GM19025 (cell line): ENCODE measurements around the gene AGO3.
"Not testable (repeated sequence)": the region's sequence is repeated elsewhere in the genome, so short reads cannot be mapped to it uniquely, and the experiment has no call there.

Experiments
- ATAC-seq: cut with Tn5 transposase; IDR thresholded peaks from one replicate; pipeline ENCODE4 v1.9.1; 2021; ENCODE audit warnings: mild to moderate bottlenecking, low read depth, moderate library complexity; ENCODE audit not compliant: unreplicated experiment

AGO3 gene

DNA sequence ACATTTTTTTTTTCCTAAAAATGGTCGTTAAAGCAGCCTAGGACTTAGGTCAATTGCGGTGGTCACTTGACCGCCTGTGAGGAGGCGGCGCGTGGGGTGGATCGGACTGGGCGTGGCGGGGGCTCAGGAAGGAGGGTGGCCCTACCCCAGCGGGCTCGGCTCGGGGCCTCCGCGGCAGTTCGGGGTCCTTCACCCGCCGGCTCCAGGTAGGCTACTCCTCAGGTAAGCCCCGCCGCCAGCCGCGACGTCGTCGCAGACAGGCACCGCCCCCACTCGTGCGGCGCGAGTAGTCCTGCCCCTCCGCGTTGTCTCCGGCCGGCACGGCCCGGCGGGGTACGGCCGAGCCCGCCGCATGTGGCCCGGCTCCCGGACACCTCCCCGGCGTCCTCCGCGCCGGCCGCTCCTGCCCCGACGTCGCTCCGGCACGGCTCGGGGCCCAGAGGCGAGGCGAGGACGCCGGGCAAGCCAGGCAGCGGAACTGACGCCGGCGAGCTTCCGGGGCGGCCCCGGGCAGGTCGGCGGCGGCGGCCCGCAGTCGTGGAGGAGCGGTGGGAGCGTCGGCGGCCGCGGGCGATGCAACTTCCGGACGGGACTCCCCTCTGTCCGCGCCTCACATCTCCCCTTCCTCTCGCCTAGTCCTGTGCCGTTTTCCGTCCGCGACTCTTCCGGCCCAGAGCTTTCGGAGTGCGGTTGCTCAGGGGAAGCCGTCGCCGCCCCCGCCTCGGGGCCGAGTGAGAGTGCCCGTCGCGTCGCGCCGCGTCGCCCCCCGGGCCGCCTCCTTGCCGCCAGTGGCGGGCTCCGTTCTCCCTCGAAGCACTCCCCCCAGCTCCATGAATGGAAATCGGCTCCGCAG is at the start of gene AGO3:
Gene AGO3, plus strand, starts transcription at position 513 of the 853 bp plus-strand sequence. Its CDS starts 322 bp downstream, at position 835.
- ATAC-seq, result peak; percentile 85

DNA sequence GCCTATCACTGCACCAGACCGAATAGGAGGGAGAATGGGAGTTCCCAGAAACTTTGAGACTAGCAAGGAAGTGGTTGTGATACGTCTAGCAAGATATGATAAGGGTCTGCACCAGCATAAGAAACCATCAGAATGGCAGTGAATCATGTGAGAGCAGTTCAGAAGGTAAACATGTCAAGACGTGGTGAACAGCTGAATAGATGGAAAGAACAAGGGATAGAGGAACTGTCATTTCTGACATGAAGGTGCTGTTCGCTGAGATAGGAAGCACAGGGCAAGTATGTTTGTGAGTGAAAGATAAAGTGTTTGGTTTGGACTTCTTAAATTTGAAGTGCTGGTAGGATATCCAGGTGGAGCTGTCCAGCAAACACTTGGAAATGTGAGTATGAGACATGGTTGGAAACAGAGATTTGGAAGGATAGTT is 49.0 kb upstream of the AGO3 start:
- ATAC-seq, result no peak

DNA sequence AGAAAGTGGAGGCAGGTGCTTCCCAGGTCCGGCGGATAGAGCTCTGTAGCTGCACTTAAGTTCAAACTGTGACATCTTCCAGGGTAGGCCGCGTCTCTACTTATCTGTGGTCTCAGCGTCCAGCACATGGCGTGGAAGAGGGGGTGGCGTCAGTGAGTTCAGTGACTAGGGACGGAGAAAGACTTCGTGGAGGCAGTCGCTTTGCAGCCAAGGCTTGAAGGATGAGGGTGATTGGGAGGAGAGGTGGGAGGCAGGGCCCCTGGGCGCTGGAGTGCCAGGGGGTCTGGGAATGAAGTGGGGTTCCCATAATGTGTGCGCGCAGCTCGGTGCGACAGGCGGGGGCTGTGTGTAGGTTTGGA is 48.3 kb upstream of the AGO3 start:
- no peak for ATAC-seq

DNA sequence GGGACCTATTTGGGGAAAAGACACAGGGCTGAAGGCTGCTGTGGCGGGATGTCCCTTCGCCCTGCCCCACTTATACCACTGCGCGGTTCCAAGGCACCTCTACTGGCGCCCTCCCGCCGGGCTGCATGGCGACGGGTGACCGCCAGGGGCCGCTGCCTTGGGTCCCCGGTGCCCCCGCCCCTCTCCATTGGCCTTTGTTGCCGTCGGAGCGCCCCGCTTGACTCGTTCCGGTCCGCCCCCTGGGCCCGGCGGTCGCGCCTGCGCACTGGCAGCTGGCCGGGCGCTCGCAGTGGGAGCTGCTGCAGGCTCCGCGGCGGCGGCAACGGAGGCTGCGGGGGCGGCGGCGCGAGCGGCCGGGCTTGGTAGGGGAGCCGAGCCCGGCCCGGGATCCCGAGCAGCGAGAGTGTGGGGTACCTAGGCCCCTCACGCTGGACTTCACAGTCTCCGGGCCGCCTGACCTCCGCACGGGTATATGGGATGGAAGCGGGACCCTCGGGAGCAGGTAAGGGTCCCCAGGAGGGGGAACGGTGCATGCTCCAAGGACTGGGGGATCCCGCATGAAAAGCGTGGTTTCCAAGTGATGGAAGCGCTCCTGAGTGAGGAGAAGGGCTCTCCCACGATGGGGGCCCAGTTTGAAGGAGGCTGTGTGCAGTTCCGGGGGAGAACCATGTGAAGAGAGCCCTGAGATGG is 47.8 kb upstream of the AGO3 start, which contains the start of gene AGO1:
Gene AGO1, plus strand, starts transcription at position 265 of the 690 bp plus-strand sequence. Its CDS starts 213 bp downstream, at position 478.
- peak; percentile 89 for ATAC-seq

DNA sequence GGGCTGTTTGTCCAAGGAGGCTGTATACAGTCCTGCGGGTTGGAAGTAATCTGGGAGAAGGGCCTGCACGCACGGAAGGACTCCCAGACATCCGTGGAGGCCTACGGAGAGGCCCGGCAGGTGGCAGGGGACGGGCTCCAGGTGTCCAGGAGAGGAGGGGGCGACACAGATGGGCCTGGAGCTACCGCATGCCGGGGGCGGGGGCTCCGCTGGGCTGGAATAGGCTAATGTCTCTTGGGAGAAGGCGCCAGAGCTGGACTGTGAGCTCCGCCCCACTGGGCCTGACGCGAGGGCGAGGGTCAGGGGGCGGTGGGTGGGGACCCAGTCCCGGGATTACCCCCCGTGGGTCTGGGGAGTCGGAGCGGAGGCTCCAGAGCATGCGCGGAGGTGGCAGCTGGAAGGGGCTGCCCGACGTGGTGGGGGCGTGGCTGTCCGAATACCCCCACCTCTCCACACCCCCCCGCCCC is 47.2 kb upstream of the AGO3 start:
- no peak for ATAC-seq

DNA sequence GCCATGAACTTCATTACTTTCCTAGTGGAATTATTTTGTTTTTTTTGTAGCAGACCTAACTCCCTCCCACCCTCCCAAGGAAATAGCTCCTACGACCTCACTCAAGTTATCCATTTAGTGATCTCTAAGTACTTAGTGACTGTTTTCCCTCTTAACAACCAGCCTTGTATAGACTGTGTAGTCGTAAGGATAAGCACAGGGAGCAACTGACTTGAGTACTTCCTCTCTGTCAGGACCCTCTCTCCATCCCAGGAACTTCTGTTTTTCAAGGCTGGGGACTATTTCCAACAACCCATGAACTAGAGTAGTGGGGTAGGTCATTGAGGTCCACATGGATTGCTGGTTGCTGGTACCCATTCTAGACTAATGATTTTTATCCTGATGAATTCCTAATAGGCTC is 46.0 kb upstream of the AGO3 start:
- ATAC-seq, result no peak

DNA sequence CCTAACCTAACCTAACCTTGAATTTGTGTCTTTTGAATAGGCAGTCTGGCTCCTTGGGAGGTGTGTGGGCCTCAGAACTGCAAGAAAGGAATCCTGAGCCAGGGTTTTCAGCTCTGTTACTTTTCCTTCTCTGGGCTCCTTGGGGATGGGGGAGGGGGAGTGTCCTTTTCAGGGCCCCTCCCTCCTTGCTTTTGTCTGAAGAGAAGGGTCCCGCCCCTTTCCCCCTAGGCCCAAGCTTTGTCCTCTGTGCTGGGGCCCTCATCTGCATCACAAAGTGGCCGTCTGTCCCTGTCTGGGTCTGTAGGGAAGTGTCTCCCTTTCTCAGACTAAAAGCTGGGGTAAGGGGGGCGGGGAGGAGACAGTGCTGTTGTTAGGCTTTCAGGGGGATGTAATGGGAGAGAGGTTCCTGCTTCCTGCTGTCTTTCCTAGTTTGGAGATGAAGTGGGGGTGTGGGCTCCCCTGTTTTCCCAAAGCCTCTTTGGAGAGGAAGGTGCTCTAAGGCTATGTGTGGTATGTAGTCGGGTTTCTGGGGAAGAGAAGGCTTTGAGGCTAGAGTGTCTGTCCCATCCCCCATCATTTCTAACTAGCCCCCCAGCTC is 44.8 kb upstream of the AGO3 start:
- ATAC-seq, result no peak

DNA sequence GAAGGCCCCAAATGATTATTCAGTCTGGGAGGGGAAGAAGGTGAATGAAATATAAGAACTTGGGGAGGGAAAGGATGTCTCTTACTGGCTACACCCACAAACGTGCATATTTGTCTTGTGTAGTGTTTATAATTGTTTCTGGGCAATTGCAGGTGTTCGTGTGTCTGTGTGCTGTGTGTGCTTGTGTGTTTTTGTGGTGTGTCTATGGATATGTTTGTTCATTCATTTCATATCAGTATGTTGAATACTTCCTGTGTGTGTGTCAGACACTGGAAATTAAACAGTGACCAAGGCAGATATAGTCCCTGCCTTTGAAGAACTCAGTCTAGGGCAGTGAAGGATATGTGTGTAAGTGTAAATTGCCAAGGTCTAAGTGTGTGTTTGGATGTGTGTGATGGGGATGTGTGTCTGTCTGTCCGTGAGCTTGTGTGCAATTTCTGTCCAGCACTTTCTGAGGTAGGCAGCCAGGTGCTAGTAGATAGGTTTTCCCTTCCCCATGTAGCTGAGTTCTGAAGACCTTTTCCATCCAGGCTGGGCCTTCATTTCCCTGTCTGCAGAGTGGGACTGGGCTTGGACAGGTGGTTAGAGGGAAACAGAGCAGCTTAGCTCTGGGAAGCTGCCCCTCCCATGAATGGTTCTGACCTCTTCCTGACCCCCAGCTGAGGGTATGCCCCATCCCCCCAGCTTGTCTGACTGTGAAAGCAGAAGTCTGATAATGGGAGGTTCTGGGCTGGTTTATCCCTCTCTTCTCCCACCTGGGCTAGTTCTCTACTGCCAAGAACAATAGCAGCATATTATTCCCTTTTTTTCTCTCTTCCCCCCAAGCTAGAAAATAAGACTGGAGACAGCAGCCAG is 44.1 kb upstream of the AGO3 start:
- no peak for ATAC-seq

DNA sequence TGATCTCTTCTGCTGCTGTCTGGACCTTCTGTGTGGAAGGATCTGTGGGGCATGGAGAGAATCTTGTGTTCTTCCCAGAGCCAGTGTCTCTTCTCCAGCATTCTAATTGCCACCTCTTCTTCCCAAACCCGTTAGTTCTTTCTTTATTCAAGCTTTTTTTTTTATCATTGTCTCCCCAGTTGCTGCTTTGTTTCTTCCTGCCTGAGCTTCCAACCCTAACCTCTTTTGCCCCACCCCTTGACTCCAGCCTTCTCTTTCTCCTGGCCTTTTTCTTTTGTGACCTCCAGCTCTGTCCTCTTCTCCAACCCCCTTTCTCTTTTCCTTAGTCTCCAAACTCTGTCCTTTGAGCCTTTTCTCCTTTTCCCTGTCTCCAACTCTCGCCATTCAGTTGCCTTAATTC is 43.4 kb upstream of the AGO3 start:
- no peak for ATAC-seq

DNA sequence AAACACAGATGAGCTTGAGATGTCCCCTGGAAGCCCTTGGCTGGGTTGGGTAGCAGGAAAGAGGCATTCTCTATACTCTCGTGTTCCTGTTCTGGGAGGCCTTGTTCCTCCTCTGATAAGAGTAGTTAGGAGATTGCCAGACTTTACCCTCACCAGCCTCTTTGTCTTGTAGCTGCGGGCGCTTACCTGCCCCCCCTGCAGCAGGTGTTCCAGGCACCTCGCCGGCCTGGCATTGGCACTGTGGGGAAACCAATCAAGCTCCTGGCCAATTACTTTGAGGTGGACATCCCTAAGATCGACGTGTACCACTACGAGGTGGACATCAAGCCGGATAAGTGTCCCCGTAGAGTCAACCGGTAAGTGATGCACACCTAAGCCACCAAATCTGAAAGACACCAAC is 42.6 kb upstream of the AGO3 start:
- no peak for ATAC-seq

DNA sequence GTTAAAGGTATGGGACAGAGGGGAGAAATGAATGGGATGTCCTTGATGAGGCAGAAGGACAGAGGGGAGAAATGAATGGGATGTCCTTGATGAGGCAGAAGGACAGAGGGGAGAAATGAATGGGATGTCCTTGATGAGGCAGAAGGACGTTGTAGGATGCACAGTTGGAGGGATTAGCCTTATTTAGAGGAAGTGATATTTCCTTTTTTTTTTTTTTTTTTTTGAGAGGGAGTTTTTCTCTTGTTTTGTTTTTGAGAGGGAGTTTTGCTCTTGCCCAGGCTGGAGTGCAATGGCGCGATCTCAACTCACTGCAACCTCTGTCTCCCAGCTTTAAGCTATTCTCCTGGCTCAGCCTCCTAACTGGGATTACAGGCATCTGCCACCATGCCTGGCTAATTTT is 41.9 kb upstream of the AGO3 start:
- not testable (repeated sequence) for ATAC-seq

DNA sequence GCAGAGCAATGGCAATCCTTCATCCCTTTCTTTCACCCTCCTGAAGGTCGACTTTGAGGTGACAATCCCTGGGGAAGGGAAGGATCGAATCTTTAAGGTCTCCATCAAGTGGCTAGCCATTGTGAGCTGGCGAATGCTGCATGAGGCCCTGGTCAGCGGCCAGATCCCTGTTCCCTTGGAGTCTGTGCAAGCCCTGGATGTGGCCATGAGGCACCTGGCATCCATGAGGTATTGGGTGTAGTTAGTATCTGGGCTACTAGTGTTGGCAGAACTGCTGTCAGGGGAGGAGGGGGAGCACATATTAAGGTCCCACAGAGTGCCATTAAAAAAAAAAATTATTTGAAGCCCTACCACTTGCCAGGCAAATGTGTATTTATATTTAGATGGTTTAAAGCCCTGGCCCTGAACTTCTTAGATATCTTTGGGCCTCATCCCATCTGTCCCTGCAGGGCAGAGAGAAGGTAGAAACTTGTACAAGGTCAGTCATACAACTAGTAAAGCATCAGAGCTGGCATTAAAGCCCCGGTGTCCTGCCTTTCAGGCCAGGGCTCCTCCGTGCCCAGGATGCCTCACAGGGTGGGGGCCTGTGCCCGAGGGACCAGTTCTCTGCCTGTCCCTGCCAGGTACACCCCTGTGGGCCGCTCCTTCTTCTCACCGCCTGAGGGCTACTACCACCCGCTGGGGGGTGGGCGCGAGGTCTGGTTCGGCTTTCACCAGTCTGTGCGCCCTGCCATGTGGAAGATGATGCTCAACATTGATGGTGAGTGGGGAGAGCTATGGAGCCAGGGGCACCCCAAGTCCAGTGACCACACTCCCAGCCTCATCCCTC is 37.6 kb upstream of the AGO3 start:
- no peak for ATAC-seq

DNA sequence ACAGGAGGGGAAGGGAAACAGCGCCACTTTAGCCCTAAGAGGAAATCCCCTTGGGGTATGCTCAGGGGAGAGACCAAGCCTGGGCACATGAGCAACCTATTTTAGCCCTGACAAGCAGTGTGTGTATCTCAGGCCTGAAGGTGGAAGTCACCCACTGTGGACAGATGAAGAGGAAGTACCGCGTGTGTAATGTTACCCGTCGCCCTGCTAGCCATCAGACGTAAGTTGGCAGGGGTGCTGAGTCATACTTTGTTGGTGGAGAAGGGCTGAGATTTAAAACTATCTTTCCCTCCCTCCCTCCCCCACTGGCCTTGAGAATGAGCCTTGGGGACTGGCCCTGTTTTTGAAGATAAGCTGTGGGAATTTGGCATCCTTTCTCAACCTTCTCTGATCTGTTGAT is 36.7 kb upstream of the AGO3 start:
- ATAC-seq, result peak; percentile 64

DNA sequence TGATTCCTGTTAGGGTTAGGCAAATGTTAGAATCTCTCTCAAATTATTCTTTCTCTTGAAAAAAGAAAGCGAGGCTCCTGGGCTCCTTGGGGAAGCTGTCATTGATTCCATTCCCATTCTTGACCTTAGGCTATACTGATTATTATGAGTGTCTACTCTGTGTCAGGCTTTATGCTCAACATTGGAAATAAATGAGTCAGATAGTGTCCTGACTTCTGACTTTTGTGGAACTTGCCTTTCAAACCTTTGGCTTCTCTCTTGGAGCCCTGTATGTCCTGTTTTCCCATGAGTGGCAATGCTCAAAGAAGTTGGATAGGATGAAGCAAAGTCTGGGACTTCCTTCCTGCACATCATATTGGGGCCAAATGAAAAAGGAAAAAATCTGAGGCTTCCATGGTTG is 36.2 kb upstream of the AGO3 start:
- ATAC-seq, result no peak

DNA sequence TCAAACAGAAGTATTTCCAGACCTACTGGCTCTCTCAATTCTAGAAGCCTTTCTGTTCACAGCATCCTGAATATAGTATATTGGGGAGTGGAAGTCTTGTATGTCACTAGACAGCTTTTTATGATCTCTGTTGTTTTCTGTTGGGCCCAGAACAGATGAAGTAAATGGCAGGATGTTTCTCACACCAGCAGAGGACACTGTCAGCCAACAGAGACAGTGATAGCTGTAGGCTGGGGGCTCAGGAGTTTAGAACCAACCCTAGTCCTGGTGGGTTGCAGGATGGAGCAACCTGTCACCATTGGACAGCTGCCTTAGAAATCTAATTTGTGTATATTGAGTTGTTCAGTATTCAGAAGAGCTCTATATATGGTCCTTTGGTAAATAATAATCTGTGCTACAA is 31.0 kb upstream of the AGO3 start:
- no peak for ATAC-seq

DNA sequence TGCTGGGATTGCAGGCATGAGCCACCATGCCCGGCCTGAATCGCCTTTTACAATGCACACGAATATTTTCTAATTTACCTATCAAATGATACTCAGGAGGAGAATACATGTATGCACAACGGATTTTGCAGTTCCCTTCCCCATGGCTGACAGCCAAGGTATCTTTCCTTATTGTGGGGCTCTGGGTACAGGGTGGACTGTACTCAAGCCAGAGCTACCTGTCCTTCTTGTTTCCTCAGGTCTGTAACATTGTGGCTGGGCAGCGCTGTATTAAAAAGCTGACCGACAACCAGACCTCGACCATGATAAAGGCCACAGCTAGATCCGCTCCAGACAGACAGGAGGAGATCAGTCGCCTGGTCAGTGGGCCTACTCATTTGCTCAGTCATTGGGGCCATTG is 29.7 kb upstream of the AGO3 start:
- ATAC-seq, result no peak

DNA sequence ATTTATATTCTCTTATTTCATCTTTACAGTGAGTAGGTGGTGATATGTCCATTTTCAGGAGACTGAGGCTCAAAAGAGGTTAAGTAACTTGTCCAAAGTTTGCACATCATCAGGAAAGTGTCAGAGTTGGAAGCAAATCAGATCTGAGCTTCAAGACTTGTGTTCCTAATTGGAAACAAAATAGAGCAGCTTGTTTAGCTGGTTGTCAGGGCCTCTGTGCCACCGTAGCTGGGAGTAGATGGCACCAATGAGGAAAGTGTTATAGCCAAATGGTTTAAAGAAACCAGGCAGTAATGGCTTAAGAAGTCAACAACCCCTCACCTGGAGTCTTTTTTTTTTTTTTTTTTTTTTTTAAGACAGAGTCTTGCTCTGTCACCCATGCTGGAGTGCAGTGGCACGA is 28.2 kb upstream of the AGO3 start:
- ATAC-seq, result no peak

DNA sequence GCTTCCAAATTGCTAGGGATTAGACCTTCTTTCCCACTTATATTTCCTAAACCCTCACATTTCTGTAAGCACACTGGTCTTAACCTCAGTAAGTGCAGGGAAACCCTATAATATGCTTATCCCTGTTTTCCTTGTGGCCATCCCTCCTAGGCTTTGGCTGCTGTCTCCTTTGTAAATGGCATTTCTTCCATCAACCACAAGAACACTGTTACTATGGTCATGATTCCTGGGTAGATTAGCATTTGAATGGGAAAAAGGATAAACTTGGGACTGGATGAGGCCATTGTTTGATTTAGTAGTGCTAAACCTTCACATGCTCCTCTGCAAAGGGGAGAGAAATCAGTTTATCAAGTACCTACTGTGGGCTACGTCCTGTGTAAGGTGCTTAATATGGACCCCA is 16.2 kb upstream of the AGO3 start:
- ATAC-seq, result no peak

DNA sequence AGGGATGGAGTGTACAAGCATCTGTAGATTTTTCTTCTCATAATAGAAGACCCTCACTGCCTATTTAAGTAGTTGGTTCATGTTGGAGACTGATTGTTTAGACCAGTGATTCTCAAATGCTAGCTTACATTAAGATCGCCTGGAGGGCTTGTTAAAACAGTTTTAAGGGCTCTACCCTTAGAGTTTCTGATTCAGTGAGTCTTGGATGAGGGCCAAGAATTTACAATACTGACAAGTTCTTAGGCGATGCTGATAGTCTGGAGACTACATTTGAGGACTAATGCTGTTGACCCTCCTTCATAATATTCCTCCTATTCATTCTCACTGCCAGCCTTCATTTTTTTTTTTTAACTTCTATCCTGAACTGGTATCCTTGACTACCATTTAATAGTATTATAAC is 15.2 kb upstream of the AGO3 start:
- ATAC-seq, result no peak

DNA sequence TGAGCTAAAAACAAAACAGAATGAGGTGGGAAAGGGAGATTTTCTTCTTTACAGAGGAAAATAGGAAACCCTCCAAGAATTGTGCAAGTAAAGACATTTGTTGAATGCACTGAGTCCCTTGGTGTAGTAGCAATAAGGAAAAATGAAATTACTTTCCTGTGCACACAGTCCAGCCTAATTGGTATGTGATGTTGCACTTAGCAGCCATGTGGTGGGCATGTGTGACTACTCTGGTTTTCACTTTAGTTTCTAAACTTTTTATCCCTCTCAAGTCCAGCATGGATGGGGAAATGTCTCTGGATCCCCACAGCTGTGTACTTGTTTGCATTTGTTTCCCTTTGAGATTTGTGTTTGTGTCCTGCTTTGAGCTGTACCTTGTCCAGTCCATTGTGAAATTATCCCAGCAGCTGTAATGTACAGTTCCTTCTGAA is 7.1 kb upstream of the AGO3 start:
- ATAC-seq, result no peak
